ENCODE results near the gene CHRNG.

CHRNG gene

GRCh38 chr2:232493701-232494474 lies 45.6 kb upstream of the CHRNG start:
- no peak for TF ChIP-seq CTCF (IDR thresholded peaks at IDR 0.05; ENCODE audit: borderline replicate concordance, insufficient read depth, low read depth, low read length)
- H3K4me3 ChIP-seq (ENCODE audit: low read depth, low read length), result no peak overlapping the region

DNA sequence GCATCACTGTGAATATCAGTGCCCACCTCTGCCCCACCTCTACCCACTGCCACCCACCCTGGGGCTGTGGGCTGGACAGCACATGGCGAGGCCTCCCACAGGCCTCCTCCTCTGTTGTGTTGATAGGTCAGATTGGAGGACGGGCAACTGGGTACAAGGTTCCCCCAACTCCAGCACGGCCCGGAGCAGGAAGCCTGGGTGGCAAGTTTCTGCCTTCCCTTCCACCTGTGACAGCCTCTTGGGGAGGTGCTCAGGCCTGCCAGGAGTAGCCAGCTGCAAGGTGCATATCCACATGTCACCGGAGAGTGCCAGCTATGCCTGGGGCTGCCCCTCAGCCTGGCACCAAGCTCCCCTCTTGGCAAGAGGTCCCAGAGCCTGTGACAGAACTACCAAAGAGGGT lies 45.0 kb upstream of the CHRNG start:
- no peak overlapping the region for H3K4me3 ChIP-seq (ENCODE audit: low read depth, low read length)
- no peak for TF ChIP-seq CTCF (IDR thresholded peaks at IDR 0.05; ENCODE audit: borderline replicate concordance, insufficient read depth, low read depth, low read length)

GRCh38 chr2:232495292-232495691 lies 44.2 kb upstream of the CHRNG start:
- no peak for TF ChIP-seq CTCF (IDR thresholded peaks at IDR 0.05; ENCODE audit: borderline replicate concordance, insufficient read depth, low read depth, low read length)

DNA sequence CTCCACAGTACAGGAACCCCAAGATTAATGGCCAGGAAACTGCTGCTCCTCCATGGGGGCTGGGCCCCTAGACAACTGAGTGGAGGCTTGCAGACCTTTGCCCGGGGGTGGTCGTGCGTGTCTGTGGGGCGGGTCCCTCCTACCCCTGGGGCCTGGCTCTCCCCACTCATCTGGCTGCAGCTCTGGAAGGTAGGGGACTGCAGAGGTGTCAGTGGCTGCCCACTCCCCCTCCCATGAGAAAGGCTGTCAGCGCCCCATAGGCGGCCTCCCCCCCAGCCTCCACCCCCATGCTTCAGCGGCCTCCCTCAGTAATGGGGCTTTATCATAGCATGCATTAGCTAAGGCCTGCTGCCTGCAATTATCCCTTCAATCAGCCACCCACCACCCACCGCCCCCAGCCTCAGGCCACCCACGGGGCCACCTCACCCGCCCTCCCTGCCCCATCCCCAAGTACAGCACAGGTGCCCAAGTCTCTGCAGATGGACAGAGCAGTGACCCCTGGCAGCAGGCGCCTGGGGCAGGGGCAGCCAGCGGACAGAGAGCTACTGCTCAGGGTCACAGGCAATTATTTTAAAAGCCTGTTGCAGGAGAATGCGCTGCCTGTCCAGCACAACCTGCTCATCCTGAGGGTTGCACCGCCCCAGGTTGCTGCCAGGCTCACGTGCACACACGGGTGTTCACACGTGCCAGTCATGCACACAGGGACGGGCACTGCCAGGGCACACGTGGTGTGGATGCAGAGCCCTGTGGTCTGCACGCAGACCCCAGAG lies 42.8 kb upstream of the CHRNG start:
- TF ChIP-seq CTCF (IDR thresholded peaks at IDR 0.05; ENCODE audit: borderline replicate concordance, insufficient read depth, low read depth, low read length), result no peak

More at GRCh38 chr2:232495292-232495691, 44.2 kb upstream of the CHRNG start:
- no peak overlapping the region for H3K4me3 ChIP-seq (ENCODE audit: low read depth, low read length)

DNA sequence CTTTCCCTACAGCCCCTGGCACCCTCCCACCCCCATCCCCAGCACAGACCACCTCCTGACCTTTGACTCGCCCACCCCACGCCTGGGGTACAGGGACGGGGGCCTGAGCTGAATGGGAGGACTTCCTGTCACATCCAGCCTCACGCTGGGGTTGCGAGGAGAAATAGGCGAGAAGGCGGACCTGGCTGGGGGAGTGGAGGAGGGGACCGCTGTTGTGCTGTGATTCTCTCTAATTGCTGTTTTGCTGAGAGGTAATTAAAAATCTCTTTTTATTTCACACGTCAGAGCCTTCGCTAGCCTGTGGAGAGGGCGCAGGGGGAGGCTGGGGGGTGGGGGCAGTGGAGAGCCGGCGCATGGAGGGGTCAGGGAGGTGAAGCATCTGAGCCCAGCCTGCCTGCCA lies 42.1 kb upstream of the CHRNG start:
- no peak for TF ChIP-seq CTCF (IDR thresholded peaks at IDR 0.05; ENCODE audit: borderline replicate concordance, insufficient read depth, low read depth, low read length)
- H3K4me3 ChIP-seq (ENCODE audit: low read depth, low read length), result no peak overlapping the region

More for the DNA sequence above, 42.8 kb upstream of the CHRNG start:
- H3K4me3 ChIP-seq (ENCODE audit: low read depth, low read length), result no peak overlapping the region

DNA sequence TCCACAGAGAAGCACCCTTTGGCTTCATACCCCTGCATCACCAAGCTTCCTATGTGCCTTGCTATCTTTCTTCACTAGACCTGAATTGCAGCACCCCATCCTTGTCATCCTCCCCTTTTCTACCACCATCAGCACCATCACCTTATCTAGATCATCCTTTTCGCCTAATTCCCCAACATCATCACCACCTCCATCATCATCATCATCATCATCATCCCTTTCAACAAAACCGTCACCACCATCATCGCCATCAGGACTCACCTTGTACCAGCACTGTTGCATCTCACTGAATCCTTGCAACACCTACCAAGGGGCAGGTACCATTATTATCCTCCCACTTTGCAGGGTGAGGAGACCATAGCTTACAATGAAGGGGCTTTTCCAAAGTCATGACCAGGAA lies 41.0 kb upstream of the CHRNG start:
- no peak overlapping the region for H3K4me3 ChIP-seq (ENCODE audit: low read depth, low read length)
- TF ChIP-seq CTCF (IDR thresholded peaks at IDR 0.05; ENCODE audit: borderline replicate concordance, insufficient read depth, low read depth, low read length), result no peak

All from GM12875 (cell line).